Measurements from ENCODE around the gene P2RX3. TPM values are rescaled to one million over a fixed set of nuclear protein-coding genes. Genes with fewer than 3 reads are reported as not detected.

The P2RX3 gene
- total RNA-seq, 3 donors from 2014 or later = not detected

DNA sequence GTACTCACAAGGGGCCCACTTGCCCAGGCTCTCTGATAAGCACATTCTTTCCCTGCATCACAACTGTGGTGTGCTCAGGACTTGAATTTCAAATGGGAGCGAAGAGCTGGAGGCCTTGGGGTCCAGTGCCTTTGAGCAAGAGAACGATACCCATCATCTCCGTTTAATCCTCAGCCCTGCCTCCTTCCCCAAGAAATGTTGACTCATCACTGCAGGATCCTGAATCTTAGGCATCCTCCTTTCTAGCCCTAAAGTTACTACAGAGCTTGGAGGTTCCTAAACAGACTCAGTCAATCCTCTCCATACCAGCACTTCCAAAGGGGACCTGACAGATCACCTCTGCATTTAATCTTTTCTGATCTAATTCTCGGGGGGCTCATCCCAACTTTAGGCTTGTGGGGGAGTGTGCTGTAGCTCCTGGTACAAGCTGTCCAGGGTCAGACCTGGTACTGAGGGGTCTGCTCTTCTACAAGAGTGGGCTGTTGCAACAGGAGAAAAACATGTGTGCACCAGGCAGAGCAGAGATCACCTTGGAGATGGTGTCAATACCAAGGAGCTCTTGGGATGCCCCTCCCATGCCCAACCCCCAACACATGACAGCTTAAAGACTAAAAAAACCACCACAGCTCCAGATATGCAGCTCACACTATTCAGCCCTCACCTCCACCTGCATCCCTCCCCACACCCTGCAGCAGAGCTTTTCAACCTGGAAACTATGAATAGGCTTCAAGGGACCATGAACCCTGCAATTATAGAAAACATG, 56.2 kb downstream of the P2RX3 start:
- ATAC-seq = no peak

DNA sequence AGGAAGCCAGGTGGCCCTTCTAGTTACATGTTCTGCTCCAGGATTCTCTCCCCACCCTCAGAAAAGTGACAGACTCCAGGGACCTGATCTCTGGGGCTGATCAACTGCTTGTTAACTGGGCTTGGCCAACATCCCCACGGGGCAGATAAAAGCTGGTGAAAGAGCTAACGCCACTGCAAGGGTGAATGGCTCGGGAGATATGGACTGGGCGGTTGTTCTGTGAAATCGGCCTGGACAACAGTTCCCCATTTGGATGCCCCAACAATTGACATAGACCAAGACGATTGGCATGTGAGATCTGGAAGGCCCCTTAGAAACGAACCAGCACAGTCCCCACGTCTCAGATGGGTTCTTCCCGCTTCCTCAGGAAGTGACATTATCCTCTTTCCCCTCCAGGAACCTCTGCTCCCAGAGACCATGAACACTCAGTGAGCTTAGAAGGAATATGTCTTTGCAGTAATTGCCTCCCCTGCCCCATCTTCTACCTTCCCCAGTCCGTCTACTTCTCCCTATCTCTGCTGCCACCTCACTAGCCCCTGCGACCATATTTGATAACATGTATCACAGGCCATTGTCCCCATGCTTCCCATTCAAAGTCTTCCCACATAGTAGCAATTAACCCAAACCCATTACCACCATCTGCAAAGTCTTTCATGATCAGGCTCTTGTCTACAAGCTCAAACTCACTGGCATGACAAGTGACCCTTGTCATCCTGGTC, 57.9 kb downstream of the P2RX3 start:
- TF ChIP-seq, protein P1, sequence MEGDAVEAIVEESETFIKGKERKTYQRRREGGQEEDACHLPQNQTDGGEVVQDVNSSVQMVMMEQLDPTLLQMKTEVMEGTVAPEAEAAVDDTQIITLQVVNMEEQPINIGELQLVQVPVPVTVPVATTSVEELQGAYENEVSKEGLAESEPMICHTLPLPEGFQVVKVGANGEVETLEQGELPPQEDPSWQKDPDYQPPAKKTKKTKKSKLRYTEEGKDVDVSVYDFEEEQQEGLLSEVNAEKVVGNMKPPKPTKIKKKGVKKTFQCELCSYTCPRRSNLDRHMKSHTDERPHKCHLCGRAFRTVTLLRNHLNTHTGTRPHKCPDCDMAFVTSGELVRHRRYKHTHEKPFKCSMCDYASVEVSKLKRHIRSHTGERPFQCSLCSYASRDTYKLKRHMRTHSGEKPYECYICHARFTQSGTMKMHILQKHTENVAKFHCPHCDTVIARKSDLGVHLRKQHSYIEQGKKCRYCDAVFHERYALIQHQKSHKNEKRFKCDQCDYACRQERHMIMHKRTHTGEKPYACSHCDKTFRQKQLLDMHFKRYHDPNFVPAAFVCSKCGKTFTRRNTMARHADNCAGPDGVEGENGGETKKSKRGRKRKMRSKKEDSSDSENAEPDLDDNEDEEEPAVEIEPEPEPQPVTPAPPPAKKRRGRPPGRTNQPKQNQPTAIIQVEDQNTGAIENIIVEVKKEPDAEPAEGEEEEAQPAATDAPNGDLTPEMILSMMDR (IDR thresholded peaks at IDR 0.05) = no peak
- Histone ChIP-seq H3K4me3 (no peak overlapping the region), H3K9me3 (no peaks in the 10 kb centered on the region), H3K4me1 (ENCODE audit: low read depth) (no peaks in the 10 kb centered on the region), H3K36me3 (ENCODE audit: low read depth) (no peaks in the 10 kb centered on the region)
- intact Hi-C loops (cut with DNase I, micrococcal nuclease) = no loop called here
- ATAC-seq = no peak
- DNase-seq = no peak

More for the DNA sequence above, 56.2 kb downstream of the P2RX3 start:
- no peak for DNase-seq
- TF ChIP-seq, protein P1 (IDR thresholded peaks at IDR 0.05) = no peak
- Histone ChIP-seq H3K36me3 (ENCODE audit: low read depth) (no peaks in the 10 kb centered on the region), H3K9me3 (no peaks in the 10 kb centered on the region), H3K4me3 (no peak overlapping the region), H3K4me1 (ENCODE audit: low read depth) (no peaks in the 10 kb centered on the region)
- intact Hi-C loops (cut with DNase I, micrococcal nuclease) = no loop called here

DNA sequence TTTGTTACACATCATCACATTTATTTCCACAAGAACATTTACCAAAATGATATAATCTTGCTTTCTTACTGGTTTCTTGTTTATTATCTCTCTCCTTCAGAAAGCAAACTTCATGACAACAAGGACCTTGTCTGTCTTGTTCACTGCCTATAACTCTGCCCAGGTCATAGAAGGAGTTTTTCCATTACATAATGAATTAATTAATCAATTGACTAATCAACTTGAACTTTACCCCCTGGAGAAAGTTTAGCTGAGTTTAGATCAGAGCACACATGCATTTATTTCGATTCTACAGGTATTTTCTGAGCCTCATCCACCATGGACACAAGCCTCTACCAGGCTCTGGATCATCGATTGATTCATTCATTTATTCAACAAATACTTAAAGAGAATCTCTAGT, 58.6 kb downstream of the P2RX3 start:
- DNase-seq = no peak
- no peak overlapping the region for H3K4me3 ChIP-seq
- H3K9me3 ChIP-seq = no peaks in the 10 kb centered on the region
- H3K4me1 ChIP-seq (ENCODE audit: low read depth) = no peaks in the 10 kb centered on the region
- H3K36me3 ChIP-seq (ENCODE audit: low read depth) = no peaks in the 10 kb centered on the region
- TF ChIP-seq, protein P1 (IDR thresholded peaks at IDR 0.05) = no peak
- no peak for ATAC-seq
- intact Hi-C loops (cut with DNase I, micrococcal nuclease) = no loop called here

GRCh38 chr11:57397394-57397990, 59.3 kb downstream of the P2RX3 start:
- no peaks in the 10 kb centered on the region for H3K9me3 ChIP-seq
- no peaks in the 10 kb centered on the region for H3K4me1 ChIP-seq (ENCODE audit: low read depth)
- TF ChIP-seq, protein P1 (IDR thresholded peaks at IDR 0.05) = no peak
- ATAC-seq = no peak
- no peak for DNase-seq
- intact Hi-C loops (cut with DNase I, micrococcal nuclease) = no loop called here
- H3K4me3 ChIP-seq = no peak overlapping the region
- H3K36me3 ChIP-seq (ENCODE audit: low read depth) = no peaks in the 10 kb centered on the region

DNA sequence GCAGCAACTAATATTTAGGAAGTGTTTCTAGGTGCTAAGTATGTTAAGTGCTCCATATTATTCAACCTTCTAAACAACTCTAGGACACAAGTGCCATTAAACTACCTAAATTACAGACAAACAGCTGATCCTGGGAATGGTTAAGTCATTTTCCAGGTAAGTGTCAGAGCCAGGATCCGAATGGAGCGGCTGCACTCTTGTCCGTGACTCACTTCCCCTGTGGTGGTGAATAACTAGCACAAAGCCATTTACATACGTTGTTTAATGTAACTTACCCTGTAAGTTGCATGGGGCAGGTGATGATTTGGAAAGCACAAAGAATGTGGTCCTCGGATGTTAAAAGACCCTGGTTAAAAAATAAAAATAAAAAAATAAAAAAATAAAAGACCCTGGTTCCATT, 61.1 kb downstream of the P2RX3 start:
- ATAC-seq (no peak), DNase-seq (no peak)
- Histone ChIP-seq H3K4me3 (no peak overlapping the region), H3K9me3 (no peaks in the 10 kb centered on the region), H3K36me3 (ENCODE audit: low read depth) (no peaks in the 10 kb centered on the region), H3K4me1 (ENCODE audit: low read depth) (no peaks in the 10 kb centered on the region)
- TF ChIP-seq, protein P1 (IDR thresholded peaks at IDR 0.05) = no peak
- intact Hi-C loops (cut with DNase I, micrococcal nuclease) = no loop called here
